HepG2 (cell line): ENCODE measurements around the gene FBXO48. TPM values are rescaled to one million over a fixed set of nuclear protein-coding genes. Genes with fewer than 3 reads are reported as not detected.

ENCODE experiments used
- GRHL1 ChIP-seq: sonication (generic); formaldehyde crosslinking; conservative IDR thresholded peaks from 2 replicates; pipeline ENCODE4 v1.8.0; 2022; ENCODE audit warnings: missing genetic modification reagents
- HHEX ChIP-seq: IDR thresholded peaks from 2 replicates; pipeline ENCODE4 v1.6.1; 2016; ENCODE audit warnings: control low read depth
- HNRNPL ChIP-seq: fragments of 200-400 bp; formaldehyde crosslinking; IDR thresholded peaks from 2 replicates; pipeline ENCODE4 v1.6.1; 2017; ENCODE audit warnings: mild to moderate bottlenecking, low read depth, low read length
- KMT2B ChIP-seq: IDR thresholded peaks from 2 replicates; pipeline ENCODE4 v1.6.1; 2016; ENCODE audit warnings: missing genetic modification reagents, missing compliant biosample characterization
- PCBP1 ChIP-seq: fragments of 200-400 bp; formaldehyde crosslinking; IDR thresholded peaks from 2 replicates; pipeline ENCODE4 v1.6.1; 2017; ENCODE audit warnings: mild to moderate bottlenecking, low read depth, low read length, borderline replicate concordance
- SRY ChIP-seq: sonication (generic); formaldehyde crosslinking; IDR thresholded peaks from 2 replicates; pipeline ENCODE4 v1.8.0; 2022; ENCODE audit warnings: mild to moderate bottlenecking, missing genetic modification reagents
- TOE1 ChIP-seq: sonication (generic); formaldehyde crosslinking; IDR thresholded peaks from 2 replicates; pipeline ENCODE4 v1.4.0; 2020; ENCODE audit warnings: mild to moderate bottlenecking, missing genetic modification reagents
- USF2 ChIP-seq, 2 experiments: sonication (generic) in 1 of 2; formaldehyde crosslinking in 1 of 2; IDR thresholded peaks; 2 replicates each; pipeline versions ENCODE4 v1.5.1 to v1.6.1; 2011 to 2020; ENCODE audit warnings: borderline replicate concordance in 1 of 2, low read depth in 1 of 2, low read length in 1 of 2, mild to moderate bottlenecking in 1 of 2, missing genetic modification reagents in 1 of 2, moderate library complexity in 1 of 2
- ZNF441 ChIP-seq: sonication (generic); formaldehyde crosslinking; IDR thresholded peaks from 2 replicates; pipeline ENCODE4 v1.7.0; 2021; ENCODE audit warnings: missing genetic modification reagents, borderline replicate concordance
- ZNF652 ChIP-seq: IDR thresholded peaks from 2 replicates; pipeline ENCODE4 v1.6.1; 2016; ENCODE audit warnings: low read depth, borderline replicate concordance
- polyA plus RNA-seq, 8 experiments: library from polyadenylated mRNA; depleted of rRNA in 3 of 8; stranded (reverse) in 7 of 8; unstranded in 1 of 8; fragments of >200 nt; fragmentation: Illumina TruSeq in 4 of 8; extraction: Trizol in 4 of 8; gene quantifications; 2 replicates each; pipeline versions ENCODE4 v1.2.1 to v1.2.3, GENCODE V29; 2011 to 2016; ENCODE audit warnings: low read depth in 4 of 8, missing spikeins in 1 of 8, mixed read lengths in 1 of 8; ENCODE audit not compliant: insufficient read depth in 1 of 8
- total RNA-seq, 5 experiments: library from RNA; depleted of rRNA; stranded (reverse); fragments of >200 nt; fragmentation: Illumina TruSeq; extraction: Trizol; gene quantifications; 2 replicates each; pipeline ENCODE4 v1.2.3, GENCODE V29; 2016; ENCODE audit warnings: low read depth in 1 of 5
- TF ChIP-seq, protein P1 (sequence below): sonication (generic); formaldehyde crosslinking; IDR thresholded peaks from 2 replicates; pipeline ENCODE4 v1.4.0; 2020; ENCODE audit warnings: missing genetic modification reagents, borderline replicate concordance
- TF ChIP-seq, protein P2 (sequence below): sonication (generic); formaldehyde crosslinking; IDR thresholded peaks from 2 replicates; pipeline ENCODE4 v1.5.0; 2020; ENCODE audit warnings: mild to moderate bottlenecking, missing genetic modification reagents
- TF ChIP-seq, protein P3 (sequence below): sonication (generic); formaldehyde crosslinking; IDR thresholded peaks from 2 replicates; pipeline ENCODE4 v1.4.0; 2020; ENCODE audit warnings: missing genetic modification reagents, borderline replicate concordance

The FBXO48 gene
- total and polyA plus RNA-seq, 2 of the 13 experiments (the other 11 are each of a cell fraction or from before 2014, with no cell fraction given) = 0.42 to 1.1 TPM

GRCh38 chr2:68426848-68427579 lies 40.1 kb downstream of the FBXO48 start (continued):
- TF ChIP-seq, protein P1, sequence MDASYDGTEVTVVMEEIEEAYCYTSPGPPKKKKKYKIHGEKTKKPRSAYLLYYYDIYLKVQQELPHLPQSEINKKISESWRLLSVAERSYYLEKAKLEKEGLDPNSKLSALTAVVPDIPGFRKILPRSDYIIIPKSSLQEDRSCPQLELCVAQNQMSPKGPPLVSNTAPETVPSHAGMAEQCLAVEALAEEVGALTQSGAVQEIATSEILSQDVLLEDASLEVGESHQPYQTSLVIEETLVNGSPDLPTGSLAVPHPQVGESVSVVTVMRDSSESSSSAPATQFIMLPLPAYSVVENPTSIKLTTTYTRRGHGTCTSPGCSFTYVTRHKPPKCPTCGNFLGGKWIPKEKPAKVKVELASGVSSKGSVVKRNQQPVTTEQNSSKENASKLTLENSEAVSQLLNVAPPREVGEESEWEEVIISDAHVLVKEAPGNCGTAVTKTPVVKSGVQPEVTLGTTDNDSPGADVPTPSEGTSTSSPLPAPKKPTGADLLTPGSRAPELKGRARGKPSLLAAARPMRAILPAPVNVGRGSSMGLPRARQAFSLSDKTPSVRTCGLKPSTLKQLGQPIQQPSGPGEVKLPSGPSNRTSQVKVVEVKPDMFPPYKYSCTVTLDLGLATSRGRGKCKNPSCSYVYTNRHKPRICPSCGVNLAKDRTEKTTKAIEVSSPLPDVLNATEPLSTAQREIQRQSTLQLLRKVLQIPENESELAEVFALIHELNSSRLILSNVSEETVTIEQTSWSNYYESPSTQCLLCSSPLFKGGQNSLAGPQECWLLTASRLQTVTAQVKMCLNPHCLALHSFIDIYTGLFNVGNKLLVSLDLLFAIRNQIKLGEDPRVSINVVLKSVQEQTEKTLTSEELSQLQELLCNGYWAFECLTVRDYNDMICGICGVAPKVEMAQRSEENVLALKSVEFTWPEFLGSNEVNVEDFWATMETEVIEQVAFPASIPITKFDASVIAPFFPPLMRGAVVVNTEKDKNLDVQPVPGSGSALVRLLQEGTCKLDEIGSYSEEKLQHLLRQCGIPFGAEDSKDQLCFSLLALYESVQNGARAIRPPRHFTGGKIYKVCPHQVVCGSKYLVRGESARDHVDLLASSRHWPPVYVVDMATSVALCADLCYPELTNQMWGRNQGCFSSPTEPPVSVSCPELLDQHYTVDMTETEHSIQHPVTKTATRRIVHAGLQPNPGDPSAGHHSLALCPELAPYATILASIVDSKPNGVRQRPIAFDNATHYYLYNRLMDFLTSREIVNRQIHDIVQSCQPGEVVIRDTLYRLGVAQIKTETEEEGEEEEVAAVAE (CRISPR knock-in tag) = no peak
- TF ChIP-seq, protein P2, sequence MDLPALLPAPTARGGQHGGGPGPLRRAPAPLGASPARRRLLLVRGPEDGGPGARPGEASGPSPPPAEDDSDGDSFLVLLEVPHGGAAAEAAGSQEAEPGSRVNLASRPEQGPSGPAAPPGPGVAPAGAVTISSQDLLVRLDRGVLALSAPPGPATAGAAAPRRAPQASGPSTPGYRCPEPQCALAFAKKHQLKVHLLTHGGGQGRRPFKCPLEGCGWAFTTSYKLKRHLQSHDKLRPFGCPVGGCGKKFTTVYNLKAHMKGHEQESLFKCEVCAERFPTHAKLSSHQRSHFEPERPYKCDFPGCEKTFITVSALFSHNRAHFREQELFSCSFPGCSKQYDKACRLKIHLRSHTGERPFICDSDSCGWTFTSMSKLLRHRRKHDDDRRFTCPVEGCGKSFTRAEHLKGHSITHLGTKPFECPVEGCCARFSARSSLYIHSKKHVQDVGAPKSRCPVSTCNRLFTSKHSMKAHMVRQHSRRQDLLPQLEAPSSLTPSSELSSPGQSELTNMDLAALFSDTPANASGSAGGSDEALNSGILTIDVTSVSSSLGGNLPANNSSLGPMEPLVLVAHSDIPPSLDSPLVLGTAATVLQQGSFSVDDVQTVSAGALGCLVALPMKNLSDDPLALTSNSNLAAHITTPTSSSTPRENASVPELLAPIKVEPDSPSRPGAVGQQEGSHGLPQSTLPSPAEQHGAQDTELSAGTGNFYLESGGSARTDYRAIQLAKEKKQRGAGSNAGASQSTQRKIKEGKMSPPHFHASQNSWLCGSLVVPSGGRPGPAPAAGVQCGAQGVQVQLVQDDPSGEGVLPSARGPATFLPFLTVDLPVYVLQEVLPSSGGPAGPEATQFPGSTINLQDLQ (CRISPR knock-in tag) = no peak
- no peak for TF ChIP-seq PCBP1
- TF ChIP-seq ZNF441 (CRISPR knock-in tag) = no peak
- no peak for TF ChIP-seq TOE1 (CRISPR knock-in tag)
- TF ChIP-seq, protein P3, sequence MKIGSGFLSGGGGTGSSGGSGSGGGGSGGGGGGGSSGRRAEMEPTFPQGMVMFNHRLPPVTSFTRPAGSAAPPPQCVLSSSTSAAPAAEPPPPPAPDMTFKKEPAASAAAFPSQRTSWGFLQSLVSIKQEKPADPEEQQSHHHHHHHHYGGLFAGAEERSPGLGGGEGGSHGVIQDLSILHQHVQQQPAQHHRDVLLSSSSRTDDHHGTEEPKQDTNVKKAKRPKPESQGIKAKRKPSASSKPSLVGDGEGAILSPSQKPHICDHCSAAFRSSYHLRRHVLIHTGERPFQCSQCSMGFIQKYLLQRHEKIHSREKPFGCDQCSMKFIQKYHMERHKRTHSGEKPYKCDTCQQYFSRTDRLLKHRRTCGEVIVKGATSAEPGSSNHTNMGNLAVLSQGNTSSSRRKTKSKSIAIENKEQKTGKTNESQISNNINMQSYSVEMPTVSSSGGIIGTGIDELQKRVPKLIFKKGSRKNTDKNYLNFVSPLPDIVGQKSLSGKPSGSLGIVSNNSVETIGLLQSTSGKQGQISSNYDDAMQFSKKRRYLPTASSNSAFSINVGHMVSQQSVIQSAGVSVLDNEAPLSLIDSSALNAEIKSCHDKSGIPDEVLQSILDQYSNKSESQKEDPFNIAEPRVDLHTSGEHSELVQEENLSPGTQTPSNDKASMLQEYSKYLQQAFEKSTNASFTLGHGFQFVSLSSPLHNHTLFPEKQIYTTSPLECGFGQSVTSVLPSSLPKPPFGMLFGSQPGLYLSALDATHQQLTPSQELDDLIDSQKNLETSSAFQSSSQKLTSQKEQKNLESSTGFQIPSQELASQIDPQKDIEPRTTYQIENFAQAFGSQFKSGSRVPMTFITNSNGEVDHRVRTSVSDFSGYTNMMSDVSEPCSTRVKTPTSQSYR (CRISPR knock-in tag) = peak; percentile 30; the same call in 1 of the 2 replicates
- TF ChIP-seq HNRNPL = no peak
- TF ChIP-seq HHEX (CRISPR knock-in tag) = no peak
- TF ChIP-seq USF2 (IDR thresholded peaks at IDR 0.05; ENCODE audit: low read depth, low read length) = no peak
- TF ChIP-seq USF2 (CRISPR knock-in tag; IDR thresholded peaks at IDR 0.05; ENCODE audit: borderline replicate concordance) = peak; percentile 49; the same call in 1 of the 2 replicates
- TF ChIP-seq ZNF652 (CRISPR knock-in tag) = peak; percentile 56; the same call in 1 of the 2 replicates
- TF ChIP-seq GRHL1 (CRISPR knock-in tag) = no peak
- TF ChIP-seq SRY (CRISPR knock-in tag) = no peak
- no peak for TF ChIP-seq KMT2B (CRISPR knock-in tag)
